ENCODE measurements around the gene EHD2.
"Not testable (repeated sequence)": the region's sequence is repeated elsewhere in the genome, so short reads cannot be mapped to it uniquely, and the experiment has no call there.

Gene EHD2

GRCh38 chr19:47713046-47714021 is at the start of gene EHD2:
Gene EHD2, plus strand, starts transcription at chr19:47713422. Its CDS starts 3,191 bp downstream, at chr19:47716613.
- peak; percentile 46 for DNase-seq

- no peak for DNase-seq
Observed at GRCh38 chr19:47663435-47663910, 49.7 kb upstream of the EHD2 start.

- DNase-seq, result no peak
Observed at GRCh38 chr19:47663911-47664771, 49.1 kb upstream of the EHD2 start.

GRCh38 chr19:47668556-47668955 is 44.7 kb upstream of the EHD2 start:
- DNase-seq, result not testable (repeated sequence)

- no peak for DNase-seq
Observed at GRCh38 chr19:47670736-47671135, 42.5 kb upstream of the EHD2 start.

GRCh38 chr19:47671499-47671898 is 41.7 kb upstream of the EHD2 start:
- no peak for DNase-seq

- no peak for DNase-seq
Observed at GRCh38 chr19:47673426-47673825, 39.8 kb upstream of the EHD2 start.

- DNase-seq, result no peak
Observed at GRCh38 chr19:47674548-47674947, 38.7 kb upstream of the EHD2 start.

GRCh38 chr19:47675271-47675670 is 38.0 kb upstream of the EHD2 start:
- no peak for DNase-seq

- no peak for DNase-seq
Observed at GRCh38 chr19:47675859-47676258, 37.4 kb upstream of the EHD2 start.

GRCh38 chr19:47676811-47677210 is 36.4 kb upstream of the EHD2 start:
- DNase-seq, result no peak

GRCh38 chr19:47679251-47679900 is 33.8 kb upstream of the EHD2 start:
- no peak for DNase-seq

- no peak for DNase-seq
Observed at GRCh38 chr19:47679922-47680857, 33.0 kb upstream of the EHD2 start.

GRCh38 chr19:47680858-47681332 is 32.3 kb upstream of the EHD2 start:
- DNase-seq, result no peak

- DNase-seq, result no peak
Observed at GRCh38 chr19:47681388-47681787, 31.8 kb upstream of the EHD2 start.

- DNase-seq, result no peak
Observed at GRCh38 chr19:47681936-47682335, 31.3 kb upstream of the EHD2 start.

- no peak for DNase-seq
Observed at GRCh38 chr19:47682939-47683338, 30.3 kb upstream of the EHD2 start.

GRCh38 chr19:47686679-47687450 is 26.4 kb upstream of the EHD2 start:
- DNase-seq, result no peak

GRCh38 chr19:47687906-47688305 is 25.3 kb upstream of the EHD2 start:
- no peak for DNase-seq

GRCh38 chr19:47691090-47691489 is 22.1 kb upstream of the EHD2 start:
- DNase-seq, result no peak

- no peak for DNase-seq
Observed at GRCh38 chr19:47691782-47692181, 21.4 kb upstream of the EHD2 start.
